Breast epithelium (tissue), 3 donors: ENCODE data around the gene LAMC1.

Source experiments
- CTCF ChIP-seq, 3 donors: fragments of 450-650 bp; IDR thresholded peaks; one replicate each; pipeline ENCODE4 v1.5.1; 2016 to 2017; ENCODE audit warnings: antibody characterized with exemption in 3 of 3, mild to moderate bottlenecking in 3 of 3, moderate library complexity in 3 of 3
- POLR2A ChIP-seq: fragments of 450-650 bp; IDR thresholded peaks from one replicate; pipeline ENCODE4 v1.6.1; 2016; ENCODE audit warnings: antibody characterized with exemption, mild to moderate bottlenecking, moderate library complexity
- POLR2AphosphoS5 ChIP-seq, 3 donors: sonication (generic); formaldehyde crosslinking; IDR thresholded peaks; one replicate each; pipeline ENCODE4 v1.6.1; 2017; ENCODE audit warnings: antibody characterized with exemption in 3 of 3

- TF ChIP-seq CTCF (IDR thresholded peaks at IDR 0.05) (no peak), POLR2A (no peak), POLR2AphosphoS5 (IDR thresholded peaks at IDR 0.05) (no peak)
These were observed 53.9 kb downstream of the LAMC1 start for GRCh38 chr1:183077097-183077496.
